Right forelimb (tissue), 1 donor: ENCODE results near the gene FAM120B.
"Not testable (repeated sequence)": the region's sequence is repeated elsewhere in the genome, so short reads cannot be mapped to it uniquely, and the experiment has no call there.

ENCODE experiments used
- DNase-seq: peaks from one replicate; pipeline ENCODE4 v3.0.0-alpha.2; 2018

FAM120B gene

GRCh38 chr6:170307080-170307545, 555 bp downstream of the FAM120B start:
- DNase-seq, result no peak

- DNase-seq, result no peak
Observed at GRCh38 chr6:170308761-170309160, 2.2 kb downstream of the FAM120B start.

GRCh38 chr6:170311696-170312095, 5.1 kb downstream of the FAM120B start:
- no peak for DNase-seq

- DNase-seq, result no peak
Observed at GRCh38 chr6:170312876-170313275, 6.3 kb downstream of the FAM120B start.

GRCh38 chr6:170313716-170314295, 7.2 kb downstream of the FAM120B start:
- DNase-seq, result no peak

GRCh38 chr6:170314983-170315382, 8.4 kb downstream of the FAM120B start:
- DNase-seq, result no peak

- DNase-seq, result no peak
Observed at GRCh38 chr6:170316071-170316470, 9.5 kb downstream of the FAM120B start.

GRCh38 chr6:170317076-170317475, 10.5 kb downstream of the FAM120B start:
- DNase-seq, result no peak

- DNase-seq, result no peak
Observed at GRCh38 chr6:170317718-170318117, 11.2 kb downstream of the FAM120B start.

GRCh38 chr6:170329321-170329720, 22.8 kb downstream of the FAM120B start:
- no peak for DNase-seq

GRCh38 chr6:170335199-170335598, 28.6 kb downstream of the FAM120B start:
- not testable (repeated sequence) for DNase-seq

- no peak for DNase-seq
Observed at GRCh38 chr6:170344631-170345576, 38.3 kb downstream of the FAM120B start.

GRCh38 chr6:170345662-170346061, 39.1 kb downstream of the FAM120B start:
- no peak for DNase-seq

GRCh38 chr6:170346649-170347048, 40.1 kb downstream of the FAM120B start:
- DNase-seq, result no peak

- DNase-seq, result no peak
Observed at GRCh38 chr6:170347091-170347490, 40.5 kb downstream of the FAM120B start.

- no peak for DNase-seq
Observed at GRCh38 chr6:170347975-170348374, 41.4 kb downstream of the FAM120B start.

- not testable (repeated sequence) for DNase-seq
Observed at GRCh38 chr6:170351456-170351855, 44.9 kb downstream of the FAM120B start.

- not testable (repeated sequence) for DNase-seq
Observed at GRCh38 chr6:170355190-170355589, 48.6 kb downstream of the FAM120B start.

GRCh38 chr6:170355661-170356060, 49.1 kb downstream of the FAM120B start:
- DNase-seq, result no peak

GRCh38 chr6:170357812-170358211, 51.3 kb downstream of the FAM120B start:
- DNase-seq, result no peak

GRCh38 chr6:170358496-170358895, 51.9 kb downstream of the FAM120B start:
- no peak for DNase-seq

GRCh38 chr6:170360476-170360875, 53.9 kb downstream of the FAM120B start:
- DNase-seq, result no peak

- DNase-seq, result no peak
Observed at GRCh38 chr6:170361335-170361734, 54.8 kb downstream of the FAM120B start.

- no peak for DNase-seq
Observed at GRCh38 chr6:170362121-170362520, 55.6 kb downstream of the FAM120B start.
